ENCODE measurements around the gene CYB5R4. TPM values are rescaled to one million over a fixed set of nuclear protein-coding genes. Genes with fewer than 3 reads are reported as not detected.

CYB5R4 gene
- total and polyA plus RNA-seq, 2 of the 13 experiments (the other 11 are each of a cell fraction or from before 2014, with no cell fraction given), result 5.3 to 26.1 TPM

GRCh38 chr6:83859410-83860358, at the start of gene CYB5R4 (continued):
- TF ChIP-seq, protein P1, sequence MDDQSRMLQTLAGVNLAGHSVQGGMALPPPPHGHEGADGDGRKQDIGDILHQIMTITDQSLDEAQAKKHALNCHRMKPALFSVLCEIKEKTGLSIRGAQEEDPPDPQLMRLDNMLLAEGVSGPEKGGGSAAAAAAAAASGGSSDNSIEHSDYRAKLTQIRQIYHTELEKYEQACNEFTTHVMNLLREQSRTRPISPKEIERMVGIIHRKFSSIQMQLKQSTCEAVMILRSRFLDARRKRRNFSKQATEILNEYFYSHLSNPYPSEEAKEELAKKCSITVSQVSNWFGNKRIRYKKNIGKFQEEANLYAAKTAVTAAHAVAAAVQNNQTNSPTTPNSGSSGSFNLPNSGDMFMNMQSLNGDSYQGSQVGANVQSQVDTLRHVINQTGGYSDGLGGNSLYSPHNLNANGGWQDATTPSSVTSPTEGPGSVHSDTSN (CRISPR knock-in tag; IDR thresholded peaks at IDR 0.05; ENCODE audit: borderline replicate concordance), result peak; percentile 88; the same call in 1 of the 2 replicates
- TF ChIP-seq ZNF569 (CRISPR knock-in tag; IDR thresholded peaks at IDR 0.05; ENCODE audit: borderline replicate concordance) (no peak), GATAD1 (CRISPR knock-in tag; IDR thresholded peaks at IDR 0.05) (peak; percentile 83), CEBPG (CRISPR knock-in tag; IDR thresholded peaks at IDR 0.05) (peak; percentile 58), ZNF724P (CRISPR knock-in tag; IDR thresholded peaks at IDR 0.05; ENCODE audit: borderline replicate concordance) (peak; percentile 79; the same call in 1 of the 2 replicates), HOMEZ (CRISPR knock-in tag; IDR thresholded peaks at IDR 0.05; ENCODE audit: low read depth) (peak; percentile 94), ZNF691 (CRISPR knock-in tag; IDR thresholded peaks at IDR 0.05; ENCODE audit: borderline replicate concordance, low read depth) (peak; percentile 50; the same call in 1 of the 2 replicates), ZBTB33 (CRISPR knock-in tag; IDR thresholded peaks at IDR 0.05) (peak; percentile 76), MAF1 (CRISPR knock-in tag; IDR thresholded peaks at IDR 0.05; ENCODE audit: borderline replicate concordance) (peak; percentile 95; the same call in 1 of the 2 replicates), ZC3H13 (CRISPR knock-in tag; IDR thresholded peaks at IDR 0.05) (peak; percentile 75; the same call in 1 of the 2 replicates), ZNF24 (IDR thresholded peaks at IDR 0.05) (no peak), ZNF839 (CRISPR knock-in tag; IDR thresholded peaks at IDR 0.05; ENCODE audit: borderline replicate concordance) (peak; percentile 84), NFRKB (IDR thresholded peaks at IDR 0.05) (no peak), ZNF629 (CRISPR knock-in tag; conservative IDR thresholded peaks at IDR 0.05) (peak; percentile 31; the same call in 1 of the 2 replicates), ZFP36 (IDR thresholded peaks at IDR 0.05; ENCODE audit: borderline replicate concordance, low read depth, low read length, partially characterized antibody) (no peak), ZNF772 (CRISPR knock-in tag; IDR thresholded peaks at IDR 0.05) (peak; percentile 74), ZNF891 (CRISPR knock-in tag; IDR thresholded peaks at IDR 0.05) (peak; percentile 44; the same call in 1 of the 2 replicates), CHCHD3 (CRISPR knock-in tag; IDR thresholded peaks at IDR 0.05) (peak; percentile 98)
- TF ChIP-seq, protein P2, sequence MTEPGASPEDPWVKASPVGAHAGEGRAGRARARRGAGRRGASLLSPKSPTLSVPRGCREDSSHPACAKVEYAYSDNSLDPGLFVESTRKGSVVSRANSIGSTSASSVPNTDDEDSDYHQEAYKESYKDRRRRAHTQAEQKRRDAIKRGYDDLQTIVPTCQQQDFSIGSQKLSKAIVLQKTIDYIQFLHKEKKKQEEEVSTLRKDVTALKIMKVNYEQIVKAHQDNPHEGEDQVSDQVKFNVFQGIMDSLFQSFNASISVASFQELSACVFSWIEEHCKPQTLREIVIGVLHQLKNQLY (CRISPR knock-in tag; IDR thresholded peaks at IDR 0.05), result peak; percentile 78
- TF ChIP-seq, protein P3, sequence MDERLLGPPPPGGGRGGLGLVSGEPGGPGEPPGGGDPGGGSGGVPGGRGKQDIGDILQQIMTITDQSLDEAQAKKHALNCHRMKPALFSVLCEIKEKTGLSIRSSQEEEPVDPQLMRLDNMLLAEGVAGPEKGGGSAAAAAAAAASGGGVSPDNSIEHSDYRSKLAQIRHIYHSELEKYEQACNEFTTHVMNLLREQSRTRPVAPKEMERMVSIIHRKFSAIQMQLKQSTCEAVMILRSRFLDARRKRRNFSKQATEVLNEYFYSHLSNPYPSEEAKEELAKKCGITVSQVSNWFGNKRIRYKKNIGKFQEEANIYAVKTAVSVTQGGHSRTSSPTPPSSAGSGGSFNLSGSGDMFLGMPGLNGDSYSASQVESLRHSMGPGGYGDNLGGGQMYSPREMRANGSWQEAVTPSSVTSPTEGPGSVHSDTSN (CRISPR knock-in tag; IDR thresholded peaks at IDR 0.05), result peak; percentile 59; the same call in 1 of the 2 replicates

All from HepG2 (cell line).